Stimulated activated naive B cell treated with anti-CD40 and anti-IgM and Interleukin-4, amounts not matched to agents 10 μg/mL and 1 μg/mL and 100 μg/mL, for 72 hours (primary cell): ENCODE results near the gene TRAF3IP3.

Experiments used
- ATAC-seq, 2 donors: fragments of 150-1000 bp; cut with Tn5 transposase; replicated peaks; 2 replicates each; pipeline ENCODE4 v1.10.0; 2021; ENCODE audit warnings: moderate library complexity in 1 of 2
- DNase-seq: peaks from one replicate; pipeline ENCODE4 v3.0.0; 2021
- H3K27ac Mint-ChIP-seq: one replicate; pipeline ENCODE4 v1.8.0; 2022; ENCODE audit warnings: mild to moderate bottlenecking, mixed read lengths
- H3K27me3 Mint-ChIP-seq, 2 donors: one replicate each; pipeline ENCODE4 v1.8.0; 2022; ENCODE audit warnings: mixed read lengths in 2 of 2
- H3K36me3 Mint-ChIP-seq, 2 donors: one replicate each; pipeline ENCODE4 v1.8.0; 2022; ENCODE audit warnings: mixed read lengths in 2 of 2, mild to moderate bottlenecking in 1 of 2
- H3K4me1 Mint-ChIP-seq, 2 donors: one replicate each; pipeline ENCODE4 v1.8.0; 2022; ENCODE audit warnings: mixed read lengths in 2 of 2, mild to moderate bottlenecking in 1 of 2
- H3K4me3 Mint-ChIP-seq, 2 donors: one replicate each; pipeline ENCODE4 v1.8.0; 2022; ENCODE audit warnings: mild to moderate bottlenecking in 2 of 2, mixed read lengths in 2 of 2, moderate library complexity in 1 of 2
- H3K9me3 Mint-ChIP-seq, 2 donors: one replicate each; pipeline ENCODE4 v1.8.0; 2022; ENCODE audit warnings: mixed read lengths in 2 of 2, mild to moderate bottlenecking in 1 of 2

TRAF3IP3 gene

DNA sequence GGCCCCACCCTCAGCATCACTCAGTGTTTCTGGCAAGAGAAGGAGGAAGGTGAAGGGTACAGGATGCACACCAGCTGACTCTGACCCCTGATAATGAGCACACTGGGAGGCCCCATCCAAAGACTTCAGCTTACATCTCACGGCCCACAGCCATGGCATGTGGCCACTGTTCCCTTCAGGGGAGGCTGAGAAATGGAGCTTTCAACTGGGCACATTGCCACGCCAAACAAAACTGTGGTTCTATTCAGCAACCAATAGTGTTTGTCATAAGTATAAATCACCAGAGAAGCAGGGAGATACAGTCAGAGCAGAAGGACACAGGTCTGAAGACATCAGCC is 12.7 kb upstream of the TRAF3IP3 start:
- Mint-ChIP-seq H3K27me3 (peaks cover 0 to 6% of the 10 kb centered on the region in 2 donors), H3K4me3 (no peak overlapping the region), H3K9me3 (no peaks in the 10 kb centered on the region), H3K27ac (peak overlapping the region; percentile 72), H3K36me3 (no peaks in the 10 kb centered on the region), H3K4me1 (peaks cover 24 to 30% of the 10 kb centered on the region in 2 donors)
- DNase-seq: no peak
- ATAC-seq: peak in 1 of 2 donors; percentile 2

DNA sequence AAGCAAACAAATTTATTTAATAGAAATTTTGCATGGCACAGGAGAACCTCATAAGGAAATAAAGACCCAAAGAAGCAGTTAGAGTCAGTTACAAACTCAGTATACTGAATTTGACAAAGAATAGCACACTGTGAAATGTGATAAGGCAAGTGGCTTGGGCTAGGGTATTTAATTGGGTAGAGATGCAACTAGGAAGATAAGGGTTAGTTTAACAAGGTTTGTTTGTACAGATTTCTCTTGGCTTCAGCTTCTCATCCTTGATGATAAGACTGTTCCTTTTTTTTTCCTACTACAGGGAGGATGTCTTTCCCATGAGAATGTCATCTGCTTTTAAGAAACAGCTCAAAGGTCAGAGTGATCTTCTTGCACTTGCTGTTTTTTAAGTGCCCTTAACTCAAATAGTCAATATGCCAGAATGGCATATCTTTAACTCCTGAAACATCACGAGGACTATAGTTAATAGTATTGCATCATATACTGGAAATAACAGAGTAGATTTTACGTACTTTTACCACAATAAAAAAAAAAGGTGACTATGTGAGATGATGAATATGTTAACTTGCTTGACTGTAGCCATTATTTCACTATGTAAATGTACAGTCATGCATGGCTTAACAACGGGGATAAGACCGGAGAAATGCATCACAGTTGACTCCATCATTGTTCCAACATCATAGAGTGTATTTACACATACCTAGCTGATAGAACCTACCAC is 9.2 kb upstream of the TRAF3IP3 start:
- ATAC-seq (no peak), DNase-seq (no peak)
- no peaks in the 10 kb centered on the region for H3K36me3 Mint-ChIP-seq
- no peaks in the 10 kb centered on the region for H3K9me3 Mint-ChIP-seq
- H3K27ac Mint-ChIP-seq: no peak overlapping the region
- no peaks in the 10 kb centered on the region for H3K27me3 Mint-ChIP-seq
- peaks cover 29 to 44% of the 10 kb centered on the region in 2 donors for H3K4me1 Mint-ChIP-seq
- H3K4me3 Mint-ChIP-seq: no peak overlapping the region

DNA sequence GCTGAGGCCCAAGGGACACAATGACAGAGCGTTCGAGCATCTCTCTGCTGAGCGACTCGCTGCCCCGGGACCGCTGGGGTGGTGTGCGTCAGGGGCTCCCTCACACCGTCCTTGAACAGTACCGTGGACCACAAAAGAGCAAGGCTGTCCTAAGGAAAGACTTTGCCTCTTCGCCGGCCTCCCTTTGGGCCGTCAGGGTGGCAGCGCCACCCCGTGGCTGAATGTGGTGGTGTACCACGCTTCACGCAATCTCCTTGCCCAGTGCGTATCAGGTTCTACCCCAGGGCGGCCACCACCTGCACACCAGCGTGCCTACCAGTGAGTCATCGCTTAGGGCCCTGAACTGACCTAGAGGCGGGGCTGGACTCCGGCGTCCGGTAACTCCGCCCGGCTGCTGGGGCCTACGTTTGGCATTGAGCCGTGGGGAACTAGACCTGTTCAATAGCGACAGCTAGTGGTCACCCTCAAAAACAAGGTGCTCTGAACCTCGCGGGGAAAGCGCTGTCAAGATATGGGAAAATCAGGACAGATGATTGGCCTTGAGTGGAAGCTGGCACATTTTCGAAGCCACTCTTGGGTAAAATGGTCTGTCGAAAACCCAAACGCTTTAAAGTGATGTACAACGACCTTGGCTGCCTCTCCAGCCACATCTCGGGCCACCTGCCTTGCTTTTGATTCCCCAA is 8.1 kb upstream of the TRAF3IP3 start:
- DNase-seq (peak; percentile 95), ATAC-seq (peak; percentile 92 to 93)
- Mint-ChIP-seq H3K27me3 (no peaks in the 10 kb centered on the region), H3K4me1 (peaks cover 29 to 46% of the 10 kb centered on the region in 2 donors), H3K27ac (peak overlapping the region; percentile 87), H3K36me3 (no peaks in the 10 kb centered on the region), H3K4me3 (peak overlapping the region; percentile 69 to 73), H3K9me3 (no peaks in the 10 kb centered on the region)

DNA sequence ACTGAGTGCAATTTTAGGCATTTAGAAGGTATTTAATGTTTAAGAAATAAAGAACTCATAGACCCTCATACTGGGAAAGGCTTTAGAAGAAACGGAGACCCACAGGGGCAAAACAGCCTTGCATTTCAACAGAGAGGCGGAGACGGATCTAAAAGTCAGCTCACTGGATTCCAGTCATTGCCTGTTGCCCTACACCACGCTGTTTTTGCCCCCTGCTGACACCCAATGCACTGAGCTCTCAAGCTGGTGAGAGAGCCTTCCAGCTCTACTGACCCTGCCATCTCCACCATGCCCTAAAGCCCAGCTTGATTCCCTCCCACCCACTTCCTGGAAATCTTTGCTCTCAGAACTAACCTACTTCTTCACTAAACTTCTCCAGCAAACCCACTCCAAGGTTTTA is 7.2 kb upstream of the TRAF3IP3 start:
- Mint-ChIP-seq H3K4me1 (peaks cover 22 to 37% of the 10 kb centered on the region in 2 donors), H3K4me3 (no peak overlapping the region), H3K36me3 (no peaks in the 10 kb centered on the region), H3K27ac (no peak overlapping the region), H3K27me3 (no peaks in the 10 kb centered on the region), H3K9me3 (no peaks in the 10 kb centered on the region)
- no peak for DNase-seq
- no peak for ATAC-seq

DNA sequence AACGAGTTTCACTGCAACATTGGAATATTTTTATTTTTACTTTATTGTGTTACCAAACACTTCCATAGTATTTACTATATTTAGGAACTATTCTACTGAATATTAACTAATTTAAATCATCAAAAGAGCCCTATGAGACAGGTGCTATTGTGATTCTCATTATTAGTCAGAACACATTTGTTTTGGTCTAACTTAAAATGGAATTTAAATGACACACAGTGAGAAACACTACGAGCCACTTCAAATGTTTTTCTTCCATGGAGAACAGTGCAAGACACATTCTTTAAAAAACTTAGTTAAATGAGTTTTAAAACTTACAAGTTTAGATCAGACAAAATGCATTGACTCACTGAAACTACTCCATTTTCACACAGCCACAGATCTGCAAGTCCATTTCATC is 6.6 kb upstream of the TRAF3IP3 start:
- Mint-ChIP-seq H3K4me1 (peaks cover 21 to 35% of the 10 kb centered on the region in 2 donors), H3K36me3 (no peaks in the 10 kb centered on the region), H3K27me3 (no peaks in the 10 kb centered on the region), H3K27ac (no peak overlapping the region), H3K4me3 (no peak overlapping the region), H3K9me3 (no peaks in the 10 kb centered on the region)
- no peak for DNase-seq
- no peak for ATAC-seq

DNA sequence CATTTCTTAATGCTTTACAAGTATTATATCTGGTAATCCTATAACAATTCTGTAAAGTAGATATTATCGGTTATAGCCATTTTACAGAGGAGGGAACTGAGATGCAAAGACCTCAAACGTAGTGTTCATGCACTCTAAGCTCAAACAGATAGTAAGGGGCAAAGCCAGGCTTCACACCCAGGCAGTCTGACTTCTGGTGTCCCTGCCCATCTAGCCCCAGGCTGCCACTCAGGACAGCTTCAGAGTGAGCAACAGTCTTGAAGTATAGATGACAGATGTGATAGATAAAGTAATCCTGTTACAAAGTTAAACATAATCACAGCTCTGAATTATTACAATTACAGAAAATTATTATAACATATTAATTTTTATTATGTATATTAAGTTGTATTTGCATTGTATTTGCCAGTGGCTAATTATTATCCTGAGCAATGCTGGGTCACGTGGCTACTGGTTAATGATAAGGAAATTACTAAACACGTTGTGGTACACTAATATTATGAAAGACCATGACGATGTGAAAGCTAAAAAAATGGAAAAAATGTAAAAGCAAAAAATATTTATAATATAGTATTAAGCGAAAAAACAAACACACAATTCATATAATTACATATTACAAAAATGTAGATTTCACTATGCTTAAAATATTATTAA is 6.1 kb upstream of the TRAF3IP3 start:
- Mint-ChIP-seq H3K27me3 (no peaks in the 10 kb centered on the region), H3K4me3 (no peak overlapping the region), H3K9me3 (no peaks in the 10 kb centered on the region), H3K4me1 (peaks cover 22 to 35% of the 10 kb centered on the region in 2 donors), H3K27ac (no peak overlapping the region), H3K36me3 (no peaks in the 10 kb centered on the region)
- DNase-seq: no peak
- ATAC-seq: no peak

DNA sequence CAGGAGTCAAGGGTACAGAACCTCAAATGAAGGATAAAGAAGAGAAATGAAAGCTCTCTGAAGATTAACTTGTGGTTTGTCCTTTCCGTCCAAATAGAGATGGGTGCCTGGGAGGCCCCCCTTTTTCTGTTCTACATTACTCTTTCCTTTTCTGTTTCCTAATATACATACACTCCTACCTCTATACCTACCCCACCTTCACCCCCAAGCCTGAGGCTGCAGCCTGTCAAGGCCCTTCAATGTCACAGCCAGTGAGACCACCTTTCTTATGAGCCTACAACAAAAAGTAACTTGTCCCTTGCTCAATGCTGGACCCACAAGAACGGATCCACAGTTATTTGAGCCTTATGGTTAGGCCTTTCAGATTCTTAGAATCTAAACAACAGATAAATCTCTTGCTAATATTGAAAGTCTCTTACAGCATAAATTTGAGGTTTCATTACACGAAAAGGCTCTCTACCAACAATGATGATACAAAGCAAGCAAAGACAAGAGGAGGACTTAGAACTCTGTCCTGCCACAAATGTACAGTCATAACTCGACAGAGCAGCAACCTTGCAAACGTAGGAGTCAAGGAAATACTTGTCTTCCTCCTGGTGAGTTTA is 4.1 kb upstream of the TRAF3IP3 start:
- peak overlapping the region; percentile 26 to 51 for H3K4me3 Mint-ChIP-seq
- H3K27ac Mint-ChIP-seq: peak overlapping the region; percentile 78
- peak; percentile 39 for DNase-seq
- peaks cover 2 to 3% of the 10 kb centered on the region in 2 donors for H3K36me3 Mint-ChIP-seq
- peaks cover 0 to 4% of the 10 kb centered on the region in 2 donors for H3K9me3 Mint-ChIP-seq
- peak; percentile 45 to 52 for ATAC-seq
- H3K27me3 Mint-ChIP-seq: no peaks in the 10 kb centered on the region
- peaks cover 38 to 54% of the 10 kb centered on the region in 2 donors for H3K4me1 Mint-ChIP-seq

DNA sequence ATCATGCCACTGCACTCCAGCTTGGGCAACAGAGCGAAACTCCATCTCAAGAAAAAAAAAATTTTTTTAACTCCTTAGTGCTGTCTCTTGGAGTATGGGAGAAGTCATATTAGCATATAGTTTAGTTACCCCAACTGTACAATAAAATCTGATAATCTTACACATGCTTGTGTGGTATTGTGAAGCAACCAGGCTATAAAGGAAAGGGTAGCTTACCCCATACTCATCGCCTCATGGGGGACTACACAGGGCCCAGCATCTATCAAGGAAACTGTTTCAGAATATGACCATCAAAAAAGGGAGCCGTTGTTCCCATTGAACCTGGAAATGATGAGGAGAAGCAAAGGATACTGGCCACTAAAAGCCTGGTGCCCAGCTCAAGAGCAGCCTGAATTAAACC is 3.0 kb upstream of the TRAF3IP3 start:
- Mint-ChIP-seq H3K9me3 (peaks cover 0 to 4% of the 10 kb centered on the region in 2 donors), H3K4me3 (no peak overlapping the region), H3K27ac (no peak overlapping the region), H3K27me3 (no peaks in the 10 kb centered on the region), H3K36me3 (peaks cover 2 to 3% of the 10 kb centered on the region in 2 donors), H3K4me1 (peaks cover 34 to 58% of the 10 kb centered on the region in 2 donors)
- DNase-seq: no peak
- no peak for ATAC-seq

DNA sequence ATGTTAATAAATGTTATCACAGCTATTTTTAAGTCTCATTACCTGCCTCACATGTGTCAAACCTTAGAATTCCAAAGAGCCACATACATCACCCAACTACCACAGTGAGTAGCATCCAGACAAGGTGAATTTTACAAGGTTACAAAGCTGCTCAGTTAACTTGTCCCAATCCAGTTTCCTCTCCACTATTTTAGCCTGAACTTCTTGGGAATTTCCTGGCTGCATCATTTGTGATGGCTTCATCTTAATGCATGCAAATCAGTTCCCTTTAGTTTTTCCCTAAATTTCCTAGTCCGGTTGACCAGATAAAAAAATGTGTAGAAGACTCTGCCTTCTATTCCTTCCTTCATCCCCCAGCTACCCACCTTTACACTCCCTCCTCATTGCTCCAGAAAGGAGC is 597 bp upstream of the TRAF3IP3 start:
- DNase-seq: no peak
- Mint-ChIP-seq H3K4me3 (peak overlapping the region; percentile 91 to 98), H3K9me3 (peaks cover 0 to 4% of the 10 kb centered on the region in 2 donors), H3K27ac (peak overlapping the region; percentile 99), H3K27me3 (no peaks in the 10 kb centered on the region), H3K4me1 (peaks cover 48 to 70% of the 10 kb centered on the region in 2 donors), H3K36me3 (peaks cover 19 to 24% of the 10 kb centered on the region in 2 donors)
- ATAC-seq: no peak

DNA sequence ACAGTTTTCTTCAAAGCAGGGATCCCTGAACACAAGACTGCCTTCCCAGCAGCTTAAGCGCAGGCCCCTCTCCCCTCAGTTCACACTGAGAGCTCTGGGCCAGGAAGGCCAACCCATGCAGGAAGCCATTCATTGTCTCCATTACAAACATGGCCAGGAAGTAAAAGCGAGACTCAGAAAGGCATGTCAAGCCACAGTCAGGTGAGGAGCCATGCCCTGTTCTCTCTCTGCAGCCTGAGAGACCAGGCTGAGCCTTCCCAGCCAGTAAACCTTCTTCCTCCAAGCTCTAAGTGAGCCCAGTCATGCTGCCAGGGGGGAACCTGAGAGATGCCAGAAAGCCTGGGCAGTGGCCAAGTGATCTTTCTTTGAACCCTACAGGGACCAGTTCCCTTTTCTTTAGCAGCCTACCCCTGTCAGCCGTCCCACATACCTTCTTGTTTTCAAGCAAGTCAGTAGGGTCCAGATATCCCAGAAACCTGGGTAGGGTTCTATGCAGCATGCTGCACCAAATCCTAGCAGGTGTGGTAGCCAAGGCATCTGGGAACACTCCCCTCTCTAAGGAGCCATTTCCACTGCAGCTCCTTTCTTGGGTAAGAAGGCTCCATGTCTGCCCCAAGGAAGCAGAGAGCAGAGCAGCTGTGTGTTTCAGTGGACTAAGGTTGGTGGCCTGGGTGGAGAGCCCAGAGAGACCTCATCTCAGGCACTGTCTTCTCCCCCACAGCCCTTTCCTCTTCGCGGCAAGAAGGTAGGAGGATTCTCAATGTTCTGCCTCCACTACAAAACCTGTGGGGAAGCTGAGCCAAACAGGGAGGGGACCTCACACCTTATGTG is 977 bp downstream of the TRAF3IP3 start:
- Mint-ChIP-seq H3K4me1 (peaks cover 52 to 77% of the 10 kb centered on the region in 2 donors), H3K27me3 (no peaks in the 10 kb centered on the region), H3K9me3 (peaks cover 0 to 4% of the 10 kb centered on the region in 2 donors), H3K27ac (peak overlapping the region; percentile 99), H3K36me3 (peaks cover 28 to 37% of the 10 kb centered on the region in 2 donors), H3K4me3 (peak overlapping the region; percentile 91 to 98)
- peak; percentile 41 for DNase-seq
- ATAC-seq: peak; percentile 64 to 66

DNA sequence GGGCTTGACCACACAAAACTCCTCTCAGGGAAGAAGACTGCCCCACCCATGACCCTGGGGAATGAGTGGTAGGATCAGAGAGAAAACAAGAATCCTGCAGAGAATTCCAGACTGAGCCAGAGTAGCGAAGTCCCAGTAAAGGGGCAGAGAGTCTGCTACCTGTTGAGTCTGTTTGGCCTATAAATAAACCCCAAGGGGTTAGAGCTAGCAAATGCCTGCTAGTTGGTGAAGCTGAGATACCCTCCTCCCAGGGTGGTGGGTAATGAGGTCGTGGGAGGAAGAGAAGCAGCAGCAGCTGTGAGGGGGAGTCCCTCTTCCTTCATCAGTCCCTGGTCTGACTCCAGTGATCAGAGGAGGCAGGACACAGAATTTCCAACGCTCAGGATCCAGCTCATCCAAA is 2.5 kb downstream of the TRAF3IP3 start:
- H3K4me3 Mint-ChIP-seq: peak overlapping the region; percentile 69 to 71
- H3K9me3 Mint-ChIP-seq: peaks cover 0 to 4% of the 10 kb centered on the region in 2 donors
- DNase-seq (no peak), ATAC-seq (no peak)
- H3K27ac Mint-ChIP-seq: peak overlapping the region; percentile 89
- peaks cover 42 to 53% of the 10 kb centered on the region in 2 donors for H3K36me3 Mint-ChIP-seq
- no peaks in the 10 kb centered on the region for H3K27me3 Mint-ChIP-seq
- peaks cover 50 to 80% of the 10 kb centered on the region in 2 donors for H3K4me1 Mint-ChIP-seq

DNA sequence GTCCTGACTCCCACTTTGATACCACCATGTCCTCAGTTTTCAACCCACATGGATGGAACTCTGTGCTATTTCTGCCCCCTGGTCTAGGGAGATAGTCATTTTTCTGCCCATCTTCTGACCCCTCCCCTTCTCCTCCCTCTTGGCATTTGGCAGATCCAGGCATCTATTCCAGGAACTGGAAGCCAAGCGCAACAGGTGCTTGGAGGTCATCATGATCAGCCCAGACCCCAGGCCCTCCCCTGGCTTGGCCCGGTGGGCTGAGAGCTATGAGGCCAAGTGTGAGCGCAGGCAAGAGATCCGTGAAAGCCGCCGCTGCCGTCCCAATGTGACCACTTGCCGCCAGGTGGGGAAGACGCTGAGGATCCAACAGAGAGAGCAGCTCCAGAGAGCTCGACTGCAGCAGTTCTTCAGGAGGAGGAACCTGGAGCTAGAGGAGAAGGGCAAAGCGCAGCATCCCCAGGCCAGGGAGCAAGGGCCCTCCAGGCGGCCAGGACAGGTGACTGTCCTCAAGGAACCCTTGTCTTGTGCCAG is 4.0 kb downstream of the TRAF3IP3 start:
- peaks cover 51 to 79% of the 10 kb centered on the region in 2 donors for H3K4me1 Mint-ChIP-seq
- H3K27ac Mint-ChIP-seq: peak overlapping the region; percentile 78
- ATAC-seq: no peak
- H3K4me3 Mint-ChIP-seq: no peak overlapping the region
- peaks cover 0 to 3% of the 10 kb centered on the region in 2 donors for H3K9me3 Mint-ChIP-seq
- DNase-seq: no peak
- H3K36me3 Mint-ChIP-seq: peaks cover 49 to 63% of the 10 kb centered on the region in 2 donors
- H3K27me3 Mint-ChIP-seq: no peaks in the 10 kb centered on the region

DNA sequence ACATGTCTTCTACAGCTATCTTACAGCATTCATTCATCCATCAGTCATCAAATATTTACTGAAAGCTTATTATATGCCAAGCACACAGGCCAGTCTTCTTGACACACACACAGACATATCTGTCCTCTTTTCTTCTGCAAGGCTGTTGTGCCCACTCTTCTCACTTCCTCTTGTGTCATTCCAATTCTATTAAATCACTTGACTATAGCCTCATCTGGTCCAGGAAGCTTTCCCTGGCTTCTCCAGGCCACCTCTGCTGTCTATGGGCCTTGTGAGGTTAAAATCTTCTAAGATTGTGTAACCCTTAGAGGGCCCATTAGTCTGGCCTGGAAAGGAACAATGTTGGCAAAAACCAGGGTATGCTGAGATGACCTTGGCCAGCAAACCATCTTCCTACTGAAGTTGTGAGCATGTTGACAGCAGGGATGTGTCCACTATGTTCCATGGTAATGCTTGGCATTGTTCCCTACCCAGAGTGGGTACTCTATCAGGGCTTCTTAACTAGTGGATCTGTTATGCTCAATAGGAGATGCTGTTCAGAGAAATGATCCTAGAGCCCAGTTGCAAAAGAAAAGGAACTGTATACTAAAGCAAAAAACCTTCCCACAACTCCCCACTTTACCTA is 5.3 kb downstream of the TRAF3IP3 start:
- H3K27me3 Mint-ChIP-seq: no peaks in the 10 kb centered on the region
- no peak for ATAC-seq
- no peak overlapping the region for H3K27ac Mint-ChIP-seq
- no peak overlapping the region for H3K4me3 Mint-ChIP-seq
- peaks cover 53 to 68% of the 10 kb centered on the region in 2 donors for H3K36me3 Mint-ChIP-seq
- DNase-seq: no peak
- H3K9me3 Mint-ChIP-seq: no peaks in the 10 kb centered on the region
- H3K4me1 Mint-ChIP-seq: peaks cover 44 to 70% of the 10 kb centered on the region in 2 donors
